HepG2 (cell line): ENCODE results near the gene CDK6. TPM values are rescaled to one million over a fixed set of nuclear protein-coding genes. Genes with fewer than 3 reads are reported as not detected.

Experiments
- ATAC-seq: fragments of 200-7000 bp; cut with Tn5 transposase; 3 replicates; pipeline ENCODE4 v1.9.1; 2020; ENCODE audit warnings: mild to moderate bottlenecking, moderate library complexity
- BruUV-seq: library from RNA; stranded (reverse); fragments of 400-500 nt; replicated peaks from 2 replicates; lab custom pipeline; 2021; lab: Mats Ljungman, UMichigan
- CTCF ChIA-PET: fragments of 300-600 bp; formaldehyde crosslinking; extraction: SDS; loops from one replicate; lab custom pipeline; 2021; ENCODE audit warnings: low total read pairs, inconsistent platforms, low intra/inter-chr PET ratio; lab: Yijun Ruan, JAX
- POLR2A ChIA-PET: fragments of 350-600 bp; sonication (Branson Sonifier 250); formaldehyde crosslinking; loops from one replicate; lab custom pipeline; 2020; ENCODE audit warnings: antibody characterized with exemption, inconsistent platforms; lab: Yijun Ruan, JAX
- DNase-seq: peaks from one replicate; pipeline ENCODE4 v3.0.0-alpha.2; 2015; ENCODE audit warnings: low spot score
- FAIRE-seq: peaks from 3 replicates; lab custom pipeline; 2011; peaks lifted over from hg19 to GRCh38; lab: Jason Lieb, UNC
- H2AFZ ChIP-seq: one replicate; pipeline ENCODE4 v1.6.1; 2011; ENCODE audit warnings: low read length, inconsistent platforms
- H3K27ac ChIP-seq: fragments of 300-600 bp; 3 replicates; pipeline ENCODE4 v1.8.0; 2011; ENCODE audit warnings: mixed run types, mild to moderate bottlenecking, mixed read lengths, low read length, inconsistent platforms; ENCODE audit not compliant: insufficient read depth; ENCODE audit errors: extremely low read length
- H3K27me3 ChIP-seq, 2 experiments: fragments of 200-600 bp in 1 of 2; 2 replicates in 1 of 2; 3 replicates in 1 of 2; pipeline versions ENCODE4 v1.6.0 to v1.8.0; 2011; ENCODE audit warnings: low read length in 2 of 2, mild to moderate bottlenecking in 2 of 2, moderate library complexity in 2 of 2, inconsistent platforms in 1 of 2; ENCODE audit not compliant: insufficient read depth in 2 of 2, control insufficient read depth in 1 of 2
- H3K36me3 ChIP-seq, 2 experiments: fragments of 200-600 bp in 1 of 2; replicated peaks in 1 of 2; 2 replicates in 1 of 2; 3 replicates in 1 of 2; pipeline versions ENCODE4 v1.5.1 to v1.8.0; 2011; ENCODE audit warnings: low read length in 2 of 2, inconsistent platforms in 1 of 2; ENCODE audit not compliant: insufficient read depth in 2 of 2, control insufficient read depth in 1 of 2
- H3K4me1 ChIP-seq: 2 replicates; pipeline ENCODE4 v1.5.1; 2012; ENCODE audit warnings: low read length, inconsistent platforms; ENCODE audit not compliant: insufficient read depth
- H3K4me2 ChIP-seq: 2 replicates; pipeline ENCODE4 v1.6.0; 2011; ENCODE audit warnings: low read depth, low read length, inconsistent platforms
- H3K4me3 ChIP-seq, 3 experiments: fragments of 200-600 bp in 1 of 3; sonication (generic), shearing (Covaris generic) in 1 of 3; replicated peaks in 1 of 3; 2 replicates each; pipeline ENCODE4 v1.5.1; 2011 to 2016; ENCODE audit warnings: low read length in 3 of 3, inconsistent platforms in 2 of 3, low read depth in 2 of 3, mild to moderate bottlenecking in 2 of 3, control low read depth in 1 of 3, mixed read lengths in 1 of 3; ENCODE audit not compliant: insufficient read depth in 1 of 3
- H3K79me2 ChIP-seq: one replicate; pipeline ENCODE4 v1.6.1; 2011; ENCODE audit warnings: low read length, inconsistent platforms; ENCODE audit not compliant: insufficient read depth
- H3K9ac ChIP-seq: 2 replicates; pipeline ENCODE4 v1.6.0; 2011; ENCODE audit warnings: mild to moderate bottlenecking, low read depth, low read length, inconsistent platforms; ENCODE audit not compliant: insufficient read depth
- H3K9me3 ChIP-seq: 2 replicates; pipeline ENCODE4 v1.5.1; 2012; ENCODE audit warnings: mild to moderate bottlenecking, low read length
- H4K20me1 ChIP-seq: 2 replicates; pipeline ENCODE4 v1.6.0; 2011; ENCODE audit warnings: inconsistent platforms, mild to moderate bottlenecking, low read length, moderate library complexity; ENCODE audit not compliant: insufficient read depth
- DRAP1 ChIP-seq: IDR thresholded peaks from 2 replicates; pipeline ENCODE4 v1.6.1; 2016; ENCODE audit warnings: missing genetic modification reagents, missing compliant biosample characterization
- MYNN ChIP-seq: sonication (generic); formaldehyde crosslinking; IDR thresholded peaks from 2 replicates; pipeline ENCODE4 v1.4.0; 2020; ENCODE audit warnings: mild to moderate bottlenecking, low read depth, missing genetic modification reagents
- RBM22 ChIP-seq: fragments of 200-400 bp; formaldehyde crosslinking; optimal IDR thresholded peaks from 2 replicates; pipeline ENCODE3; 2017; ENCODE audit warnings: mild to moderate bottlenecking, low read length, moderate library complexity
- ZFX ChIP-seq: sonication (generic); formaldehyde crosslinking; IDR thresholded peaks from 2 replicates; pipeline ENCODE4 v1.4.0; 2020; ENCODE audit warnings: mild to moderate bottlenecking, low read depth, missing genetic modification reagents, moderate library complexity
- ZSCAN29 ChIP-seq: sonication (generic); formaldehyde crosslinking; conservative IDR thresholded peaks from 2 replicates; pipeline ENCODE4 v1.4.0; 2020; ENCODE audit warnings: mild to moderate bottlenecking, missing genetic modification reagents
- WGBS: methylation state at CpG from one replicate; pipeline ENCODE4 v1.1.6; 2017; ENCODE audit warnings: low lambda C conversion rate; 5-methylcytosine and 5-hydroxymethylcytosine counted together
- in situ Hi-C: cut with HindIII; loops from 2 replicates; pipeline ENCODE4 v1.10.0; 2017; ENCODE audit warnings: low pct_unique_long_range_greater_than_20kb; ENCODE audit not compliant: extremely low pct_ligation_motif_present
- intact Hi-C: fragments of 100-400 bp; cut with micrococcal nuclease; formaldehyde crosslinking; loops from one replicate; pipeline ENCODE4 v1.10.0; 2022; ENCODE audit not compliant: unreplicated experiment
- polyA plus RNA-seq, 8 experiments: library from polyadenylated mRNA; depleted of rRNA in 3 of 8; stranded (reverse) in 7 of 8; unstranded in 1 of 8; fragments of >200 nt; fragmentation: Illumina TruSeq in 4 of 8; extraction: Trizol in 4 of 8; gene quantifications; 2 replicates each; pipeline versions ENCODE4 v1.2.1 to v1.2.3, GENCODE V29; 2011 to 2016; ENCODE audit warnings: low read depth in 4 of 8, missing spikeins in 1 of 8, mixed read lengths in 1 of 8; ENCODE audit not compliant: insufficient read depth in 1 of 8
- total RNA-seq, 5 experiments: library from RNA; depleted of rRNA; stranded (reverse); fragments of >200 nt; fragmentation: Illumina TruSeq; extraction: Trizol; gene quantifications; 2 replicates each; pipeline ENCODE4 v1.2.3, GENCODE V29; 2016; ENCODE audit warnings: low read depth in 1 of 5

Gene CDK6
- total and polyA plus RNA-seq, 2 of the 13 experiments (the other 11 are each of a cell fraction or from before 2014, with no cell fraction given) = 34.6 to 90.8 TPM

- TF ChIP-seq DRAP1 (CRISPR knock-in tag) (no peak), ZFX (CRISPR knock-in tag) (no peak)
- TF ChIP-seq, all 625 proteins: peak for 0
- no peak for DNase-seq
- Histone ChIP-seq H3K79me2 (peaks cover 92% of the 10 kb centered on the region), H3K9ac (no peak overlapping the region), H3K4me1 (peaks cover 37% of the 10 kb centered on the region), H3K9me3 (peaks cover under 1% of the 10 kb centered on the region), H3K27me3 (no peaks in the 10 kb centered on the region), H2AFZ (no peak overlapping the region), H3K4me3 (no peak overlapping the region), H3K27ac (peak overlapping the region; percentile 1), H4K20me1 (peaks cover 41% of the 10 kb centered on the region), H3K36me3 (peaks cover 3 to 7% of the 10 kb centered on the region in 2 experiments), H3K4me2 (no peak overlapping the region)
- FAIRE-seq = no peak
- intact Hi-C loops (no loop called here), in situ Hi-C loops (no loop called here)
- POLR2A ChIA-PET = no interaction called here
- TSS peak; percentile 9 for BruUV-seq
- 94% methylated on average over 3 of the region's 3 CpGs for WGBS
- no peak for ATAC-seq
- CTCF ChIA-PET = no interaction called here
Observed at GRCh38 chr7:92783260-92784201, 52.8 kb downstream of the CDK6 start.

GRCh38 chr7:92782855-92783254 lies 53.5 kb downstream of the CDK6 start:
- CTCF ChIA-PET = no interaction called here
- no peak overlapping the region for H3K4me3 ChIP-seq
- H3K9ac ChIP-seq = no peak overlapping the region
- peak overlapping the region; percentile 1 for H3K27ac ChIP-seq
- H4K20me1 ChIP-seq = peaks cover 35% of the 10 kb centered on the region
- DNase-seq = no peak
- no peak for FAIRE-seq
- H2AFZ ChIP-seq = no peak overlapping the region
- H3K4me1 ChIP-seq = peaks cover 37% of the 10 kb centered on the region
- intact Hi-C loops = no loop called here
- POLR2A ChIA-PET = no interaction called here
- no peak overlapping the region for H3K4me2 ChIP-seq
- peaks cover 92% of the 10 kb centered on the region for H3K79me2 ChIP-seq
- no peaks in the 10 kb centered on the region for H3K27me3 ChIP-seq
- H3K36me3 ChIP-seq = peaks cover 3 to 10% of the 10 kb centered on the region in 2 experiments
- peak; percentile 57 for TF ChIP-seq RBM22
- no peak for TF ChIP-seq ZSCAN29 (CRISPR knock-in tag)
- TF ChIP-seq MYNN (CRISPR knock-in tag) = no peak
- ATAC-seq = no peak
- BruUV-seq = no TSS peak
- WGBS = 92% methylated on average over 3 of the region's 3 CpGs
- in situ Hi-C loops = no loop called here
- no peaks in the 10 kb centered on the region; the same call in 1 of the 2 replicates for H3K9me3 ChIP-seq
